ENCODE measurements around the gene TFCP2L1. TPM values are rescaled to one million over a fixed set of nuclear protein-coding genes. Genes with fewer than 3 reads are reported as not detected.
A peak's percentile ranks its signal among the peaks of the same experiment; 100 is the strongest.

TFCP2L1 gene
- total RNA-seq, 1 experiment from 2014 or later, result 1.3 TPM

- DNase-seq (ENCODE audit: low read depth), result no peak
These were observed 88.2 kb downstream of the TFCP2L1 start for GRCh38 chr2:121196849-121197155.

DNA sequence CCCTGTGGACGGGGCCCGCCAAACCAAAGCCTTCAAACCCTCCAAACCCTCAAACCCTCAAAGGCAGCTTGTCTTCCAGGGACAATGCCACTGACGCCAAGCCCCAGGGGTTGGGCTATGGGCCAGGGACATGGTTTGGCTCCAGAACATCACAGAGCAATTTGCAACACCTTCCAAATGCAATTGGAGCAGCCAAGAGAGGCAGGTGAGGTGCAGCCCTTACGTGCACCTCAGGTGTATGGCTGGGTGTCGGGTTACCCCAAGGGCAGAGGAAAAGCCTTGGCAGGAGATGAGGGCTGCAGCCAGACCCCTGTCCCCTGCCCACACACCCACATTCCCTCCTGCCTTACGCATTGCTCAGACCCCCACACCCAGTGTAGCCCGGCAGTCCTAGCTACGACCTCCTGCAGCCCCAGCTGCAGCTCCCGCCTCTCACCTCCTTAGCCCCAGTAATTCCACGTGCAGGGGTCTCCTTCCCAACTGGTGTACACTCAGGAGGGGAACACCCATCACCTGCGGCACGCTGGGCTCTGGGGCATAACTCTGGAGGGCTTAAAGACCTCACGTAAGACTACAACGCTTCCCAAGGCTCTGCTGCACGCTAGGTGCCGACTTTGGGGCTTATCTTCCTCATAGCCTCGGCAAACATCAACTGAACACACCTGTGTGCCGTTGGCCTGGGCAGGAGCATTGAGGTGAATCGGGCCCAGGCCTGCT, 88.7 kb downstream of the TFCP2L1 start:
- no peak for DNase-seq (ENCODE audit: low read depth)

DNA sequence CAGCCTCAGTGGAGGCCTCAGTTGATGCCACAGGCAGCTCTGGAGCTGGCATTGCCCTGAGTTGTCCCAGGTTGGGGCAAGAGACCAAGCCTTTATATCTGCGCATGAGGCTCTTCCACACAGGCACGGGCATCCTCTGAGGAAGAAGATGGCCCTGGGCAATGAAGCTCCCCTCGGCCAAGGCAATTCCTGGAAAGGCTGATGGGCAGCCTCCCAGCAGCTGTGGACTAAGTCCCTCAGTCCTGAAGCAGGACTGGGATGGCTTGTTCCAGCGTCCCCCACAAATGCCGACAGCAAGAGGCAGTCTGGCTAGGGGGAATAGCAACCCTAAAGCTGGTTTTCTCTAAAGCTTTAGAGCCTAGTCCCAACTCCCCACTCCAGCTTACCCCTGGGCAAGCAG, 90.0 kb downstream of the TFCP2L1 start:
- DNase-seq (ENCODE audit: low read depth), result no peak

- no peak for DNase-seq (ENCODE audit: low read depth)
These were observed 90.4 kb downstream of the TFCP2L1 start for GRCh38 chr2:121194626-121195025.

GRCh38 chr2:121193185-121193584, 91.8 kb downstream of the TFCP2L1 start:
- no peak for DNase-seq (ENCODE audit: low read depth)

GRCh38 chr2:121192576-121192975, 92.4 kb downstream of the TFCP2L1 start:
- DNase-seq (ENCODE audit: low read depth), result no peak

DNA sequence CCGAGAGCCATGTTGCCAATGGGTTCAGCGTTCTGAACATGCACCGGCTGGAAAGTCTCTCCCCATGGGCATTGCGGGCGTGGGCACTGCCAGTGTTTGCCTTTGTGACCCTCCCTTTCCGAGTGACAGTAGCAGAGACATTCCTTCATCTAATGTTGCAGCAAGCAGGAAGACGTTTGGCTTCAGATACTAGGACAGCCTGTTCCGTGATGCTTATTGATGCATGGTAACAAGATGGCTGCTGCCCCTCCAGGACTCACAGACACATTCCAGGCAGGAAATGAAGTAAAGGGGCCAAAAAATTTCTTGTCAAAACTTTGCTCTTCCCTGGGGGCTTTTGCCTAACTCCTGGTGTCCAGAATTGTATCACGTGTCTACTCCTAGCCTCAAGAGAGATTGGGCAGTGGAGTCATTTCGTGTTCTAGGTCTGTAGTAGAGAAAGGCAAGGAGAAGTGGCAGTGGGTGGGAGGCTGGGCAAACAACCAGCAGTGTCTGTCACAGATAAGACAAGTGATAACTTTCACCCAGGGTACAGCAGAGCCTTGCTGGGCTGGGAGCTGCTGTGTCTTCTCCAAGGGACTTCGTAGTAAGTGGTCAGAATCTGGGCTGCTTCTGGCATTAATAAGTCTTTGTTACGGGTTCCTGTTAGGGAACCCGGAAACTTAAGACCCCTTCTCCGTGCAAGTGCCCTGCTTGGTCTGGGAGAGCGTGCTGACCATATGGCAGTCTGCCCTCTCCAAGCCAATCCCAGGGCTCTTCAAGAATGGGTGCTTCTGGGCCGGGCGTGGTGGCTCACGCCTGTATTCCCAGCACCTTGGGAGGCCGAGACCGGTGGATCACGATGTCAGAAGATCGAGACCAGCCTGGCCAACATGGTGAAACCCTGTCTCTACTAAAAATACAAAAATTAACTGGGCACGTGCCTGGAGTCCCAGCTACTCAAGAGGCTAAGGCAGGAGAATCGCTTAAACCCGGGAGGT, 93.5 kb downstream of the TFCP2L1 start:
- no peak for DNase-seq (ENCODE audit: low read depth)

GRCh38 chr2:121189661-121190381, 95.2 kb downstream of the TFCP2L1 start:
- DNase-seq (ENCODE audit: low read depth), result no peak

GRCh38 chr2:121189011-121189410, 96.0 kb downstream of the TFCP2L1 start:
- no peak for DNase-seq (ENCODE audit: low read depth)

DNA sequence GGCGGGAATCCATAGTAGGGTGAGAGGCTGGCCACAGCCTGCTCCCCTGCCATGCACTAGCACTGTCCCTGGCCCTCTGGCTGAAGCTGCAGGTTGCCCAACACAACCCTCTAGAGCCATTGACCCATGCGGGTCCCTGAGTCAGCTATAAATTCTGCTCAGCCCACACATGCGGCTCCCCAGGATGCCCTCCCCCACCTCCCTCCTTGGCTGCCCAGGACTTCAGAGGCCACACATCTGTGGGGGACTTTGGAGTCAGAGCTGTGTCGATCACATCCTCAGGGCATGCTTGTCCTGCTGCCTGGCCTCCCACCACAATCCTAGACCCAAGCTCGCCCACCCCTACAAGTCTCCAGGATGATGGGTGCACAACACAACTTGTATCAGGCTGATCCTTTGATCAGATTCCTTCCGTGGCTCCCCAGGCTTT, 97.0 kb downstream of the TFCP2L1 start:
- DNase-seq (ENCODE audit: low read depth), result no peak

GRCh38 chr2:121187351-121187981, 97.5 kb downstream of the TFCP2L1 start:
- no peak for DNase-seq (ENCODE audit: low read depth)

GRCh38 chr2:121186261-121186660, 98.7 kb downstream of the TFCP2L1 start:
- no peak for DNase-seq (ENCODE audit: low read depth)

- peak; percentile 70 for DNase-seq (ENCODE audit: low read depth)
These were observed 99.4 kb downstream of the TFCP2L1 start for GRCh38 chr2:121185571-121186074.

DNA sequence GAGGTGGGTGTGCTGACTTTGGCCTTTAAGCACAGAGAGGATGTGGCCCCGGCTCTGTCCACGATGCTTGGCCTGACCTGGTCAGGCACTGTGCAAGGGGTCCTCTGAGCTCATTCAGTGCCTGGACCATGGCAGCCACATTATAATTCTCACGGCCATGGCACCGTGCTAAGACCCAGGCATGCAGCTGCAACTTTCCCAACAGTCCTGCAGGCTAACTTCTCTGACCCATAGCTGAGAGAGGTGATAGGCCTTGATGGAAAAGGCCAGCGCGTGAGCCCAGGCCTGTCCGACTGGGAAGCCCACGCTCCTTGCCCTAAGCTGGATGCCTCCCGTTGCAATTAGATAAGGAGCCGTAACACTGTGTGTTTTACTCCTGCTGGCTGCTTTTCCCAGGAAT, 99.9 kb downstream of the TFCP2L1 start:
- no peak for DNase-seq (ENCODE audit: low read depth)

GRCh38 chr2:121184248-121184862, 100.6 kb downstream of the TFCP2L1 start:
- no peak for DNase-seq (ENCODE audit: low read depth)

DNA sequence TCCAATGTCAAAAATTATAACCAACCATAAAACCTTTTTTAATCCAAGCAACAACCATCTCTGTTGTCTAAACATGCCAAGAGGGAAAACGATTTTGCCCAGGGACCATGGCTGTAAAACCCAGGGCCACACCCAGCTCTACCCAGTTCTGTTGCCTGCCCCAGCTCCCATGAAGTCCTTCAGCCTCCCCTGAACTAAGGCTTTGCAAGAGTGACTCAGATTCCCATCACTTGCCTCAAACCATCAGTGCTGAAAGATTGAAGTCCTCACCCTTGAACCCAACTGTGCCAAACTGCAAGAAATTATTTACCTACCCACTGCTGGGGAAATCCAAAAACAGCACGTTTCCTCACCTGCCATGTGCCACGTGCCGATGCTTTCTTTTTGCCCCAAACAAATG, 102.5 kb downstream of the TFCP2L1 start:
- no peak for DNase-seq (ENCODE audit: low read depth)

- no peak for DNase-seq (ENCODE audit: low read depth)
These were observed 105.5 kb downstream of the TFCP2L1 start for GRCh38 chr2:121179467-121179866.

DNA sequence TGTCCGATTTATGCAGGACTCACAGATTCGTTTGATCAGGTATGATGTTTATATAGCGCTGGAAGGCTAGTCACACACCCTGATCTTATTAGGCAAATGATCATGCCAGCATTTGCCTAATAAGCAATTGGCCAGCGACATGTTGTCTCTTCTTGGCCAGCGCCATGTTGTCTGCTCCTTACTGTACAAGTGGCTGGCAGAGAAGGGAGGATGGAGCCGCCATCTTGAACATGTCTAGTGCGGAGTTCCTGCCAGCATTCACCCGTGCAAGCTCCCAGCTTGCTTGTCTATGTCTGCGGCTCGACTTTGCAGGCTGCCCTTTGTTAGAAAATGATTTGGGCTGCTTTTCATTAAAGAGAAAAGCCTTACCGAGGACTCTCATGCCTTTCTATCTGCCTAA, 106.3 kb downstream of the TFCP2L1 start:
- DNase-seq (ENCODE audit: low read depth), result no peak

DNA sequence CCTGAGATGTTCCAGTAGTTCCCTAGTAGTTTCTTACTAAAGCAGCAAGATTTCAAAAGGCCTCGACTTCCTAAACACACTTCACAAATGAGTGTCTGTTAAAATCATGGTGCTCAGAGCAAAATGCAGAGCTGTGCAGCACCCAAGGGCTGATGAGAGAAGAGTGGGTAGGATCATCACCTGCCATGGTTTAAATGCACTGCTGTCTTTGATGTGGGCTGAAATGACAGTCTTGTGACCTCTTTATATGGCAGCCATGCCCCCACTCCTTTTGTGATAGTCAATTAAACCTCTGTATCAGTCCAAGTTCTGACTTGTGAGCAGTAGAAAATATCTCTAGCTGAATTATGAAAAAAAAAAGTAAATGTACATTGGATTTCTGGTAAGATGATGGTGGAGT, 107.1 kb downstream of the TFCP2L1 start:
- no peak for DNase-seq (ENCODE audit: low read depth)

- no peak for DNase-seq (ENCODE audit: low read depth)
These were observed 109.7 kb downstream of the TFCP2L1 start for GRCh38 chr2:121175326-121175725.

DNA sequence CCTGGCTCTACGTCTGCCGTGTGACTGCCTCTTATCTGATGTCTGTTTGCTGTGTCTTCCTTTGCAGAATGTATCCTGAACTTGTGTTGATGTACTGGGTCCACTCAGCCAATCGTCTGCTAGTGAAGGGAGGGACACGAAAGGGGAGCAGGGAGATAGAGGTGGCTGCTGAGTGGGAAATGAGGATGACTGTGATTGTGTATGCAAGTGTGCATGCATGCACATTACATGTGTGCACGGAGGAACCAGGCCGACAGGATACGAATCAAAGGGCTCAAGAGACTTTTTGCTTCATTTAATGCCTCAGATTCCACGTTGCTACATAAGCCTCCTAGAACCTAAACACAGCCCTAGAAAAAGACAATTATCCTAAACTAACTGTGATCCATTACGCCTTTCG, 111.2 kb downstream of the TFCP2L1 start:
- no peak for DNase-seq (ENCODE audit: low read depth)

Data from Daoy (cell line).